HG03108 (cell line): ENCODE data around the gene NCKAP1.
"Not testable (repeated sequence)": the region's sequence is repeated elsewhere in the genome, so short reads cannot be mapped to it uniquely, and the experiment has no call there.

Experiments
- ATAC-seq: cut with Tn5 transposase; IDR thresholded peaks from one replicate; pipeline ENCODE4 v1.9.1; 2021; ENCODE audit warnings: moderate library complexity; ENCODE audit not compliant: unreplicated experiment

NCKAP1 gene

DNA sequence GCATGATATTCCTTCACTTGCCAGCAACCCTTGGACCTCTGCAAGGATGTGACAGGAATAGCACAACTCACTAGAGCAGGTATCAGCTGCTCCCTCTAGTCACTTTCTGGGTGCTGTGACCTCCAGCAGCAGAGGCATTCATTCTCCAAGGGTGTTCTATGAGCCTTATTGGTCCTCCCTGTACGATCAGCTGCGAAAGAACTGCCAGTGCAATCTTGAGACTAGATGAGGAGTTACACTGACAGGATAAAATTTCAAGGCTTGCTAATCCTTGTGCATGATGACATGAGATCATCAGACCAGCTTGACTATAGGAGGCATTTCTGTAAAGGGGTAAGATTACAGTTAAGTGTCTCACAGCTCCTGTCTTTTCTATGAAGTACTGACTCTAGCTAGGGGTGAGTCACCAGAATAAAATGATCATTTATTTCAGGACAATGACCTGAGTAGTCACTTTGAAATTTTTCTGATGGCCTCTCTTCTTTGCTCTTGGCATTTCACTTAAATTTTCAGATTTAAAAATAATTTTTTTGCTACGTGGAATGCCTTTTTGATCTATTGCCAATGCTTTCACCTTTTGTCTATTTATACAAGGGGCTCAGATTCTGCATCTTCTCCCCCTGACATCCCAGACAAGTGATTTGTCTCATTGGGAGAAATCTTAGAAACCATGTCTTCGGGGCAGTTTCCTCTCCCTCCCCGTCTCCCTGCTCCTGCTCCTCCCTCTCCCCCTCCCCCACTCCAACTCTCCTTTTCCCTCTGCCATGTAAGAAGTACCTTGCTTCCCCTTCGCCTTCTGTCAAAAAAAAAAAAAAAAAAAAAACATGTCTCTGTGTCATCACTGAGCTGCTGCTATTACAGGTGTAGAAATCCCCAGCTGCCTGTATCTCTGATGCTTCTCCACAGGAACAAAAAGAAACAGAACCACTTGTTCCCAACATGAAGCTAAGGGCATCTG is 122.6 kb downstream of the NCKAP1 start:
- ATAC-seq, result no peak

GRCh38 chr2:182914852-182915251 is 123.4 kb downstream of the NCKAP1 start:
- ATAC-seq, result no peak

- ATAC-seq, result no peak
Measured at GRCh38 chr2:182913064-182913463, 125.2 kb downstream of the NCKAP1 start.

- no peak for ATAC-seq
Measured at GRCh38 chr2:182912518-182912915, 125.7 kb downstream of the NCKAP1 start.

GRCh38 chr2:182911813-182912517 is 126.3 kb downstream of the NCKAP1 start:
- no peak for ATAC-seq

DNA sequence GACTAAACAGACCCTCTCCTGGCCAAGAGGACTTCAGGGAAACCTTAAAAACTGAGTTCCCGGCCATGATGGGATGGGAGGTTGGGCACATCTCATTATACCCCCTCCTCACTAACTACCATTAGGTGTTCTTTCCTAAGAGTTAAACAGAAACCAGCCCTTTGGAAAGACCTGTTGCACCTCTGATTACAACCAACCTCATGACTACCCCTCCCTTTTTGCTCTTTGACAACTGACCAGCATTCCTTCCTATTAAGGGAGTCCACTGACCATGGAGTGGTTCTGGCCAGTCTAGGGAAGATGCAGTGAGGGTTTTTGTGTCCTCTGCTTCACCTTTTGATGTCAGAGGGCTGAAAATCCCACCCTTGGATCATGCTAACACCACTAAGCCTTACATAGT is 127.3 kb downstream of the NCKAP1 start:
- ATAC-seq, result no peak

DNA sequence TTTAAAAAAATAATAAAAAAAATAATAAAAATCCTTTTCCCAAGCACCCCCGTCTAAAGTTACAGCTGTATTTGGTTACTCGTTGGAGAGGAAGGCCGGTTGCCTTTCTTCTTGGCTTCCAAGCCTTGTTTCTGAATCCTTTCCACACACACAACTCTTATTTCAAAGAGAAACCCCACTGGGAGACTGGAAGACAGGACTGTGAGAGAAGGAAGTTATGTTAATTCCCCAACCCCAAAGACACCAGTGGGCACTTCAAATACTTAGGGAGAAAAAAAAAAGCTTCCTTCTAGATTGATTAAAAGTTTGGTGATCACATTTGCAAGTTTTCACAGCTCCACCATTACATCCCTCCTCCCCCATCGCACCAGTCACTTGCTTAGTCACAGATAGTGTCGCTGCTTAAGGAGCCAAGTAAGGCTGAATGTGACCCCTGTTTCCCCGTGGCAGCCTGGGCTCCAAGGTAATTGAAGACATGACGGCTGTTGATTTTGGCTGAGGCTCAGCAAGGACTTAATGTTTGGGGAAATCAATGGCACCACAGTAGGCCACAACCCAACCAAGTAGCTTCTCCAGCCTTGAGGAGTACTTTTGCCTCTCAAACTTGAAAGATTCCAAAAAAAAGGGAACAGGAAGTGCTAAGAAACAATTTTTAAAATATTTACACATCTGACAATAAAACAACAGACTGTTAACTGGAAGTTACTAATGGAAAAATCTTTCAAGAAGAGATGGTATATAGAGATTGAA is 131.0 kb downstream of the NCKAP1 start:
- no peak for ATAC-seq

DNA sequence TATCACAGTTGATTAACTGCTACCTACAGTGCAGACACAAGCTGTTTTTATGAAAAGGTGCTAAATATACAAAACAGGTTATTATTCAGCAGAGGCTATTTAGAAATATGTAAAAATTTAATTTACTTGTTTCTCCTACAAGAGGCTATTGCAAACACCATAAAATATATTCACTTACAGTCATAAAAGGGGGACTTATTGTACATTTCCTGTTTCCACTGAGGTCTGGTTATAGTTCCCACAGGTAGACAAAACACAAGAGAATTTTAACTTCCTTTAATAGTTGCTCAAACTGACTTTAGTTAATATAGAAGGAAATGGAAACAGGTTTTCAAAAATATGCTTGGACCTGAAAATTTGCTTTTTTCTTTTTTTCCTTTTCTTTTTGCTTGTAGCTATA is 131.8 kb downstream of the NCKAP1 start:
- no peak for ATAC-seq

- no peak for ATAC-seq
Measured at GRCh38 chr2:182904844-182905243, 133.4 kb downstream of the NCKAP1 start.

GRCh38 chr2:182903566-182903965 is 134.7 kb downstream of the NCKAP1 start:
- ATAC-seq, result no peak

GRCh38 chr2:182901748-182902147 is 136.5 kb downstream of the NCKAP1 start:
- ATAC-seq, result no peak

- no peak for ATAC-seq
Measured at GRCh38 chr2:182898718-182899117, 139.5 kb downstream of the NCKAP1 start.

- ATAC-seq, result no peak
Measured at GRCh38 chr2:182897137-182897536, 141.1 kb downstream of the NCKAP1 start.

- no peak for ATAC-seq
Measured at GRCh38 chr2:182895798-182896197, 142.5 kb downstream of the NCKAP1 start.

GRCh38 chr2:182895169-182895568 is 143.1 kb downstream of the NCKAP1 start:
- no peak for ATAC-seq

DNA sequence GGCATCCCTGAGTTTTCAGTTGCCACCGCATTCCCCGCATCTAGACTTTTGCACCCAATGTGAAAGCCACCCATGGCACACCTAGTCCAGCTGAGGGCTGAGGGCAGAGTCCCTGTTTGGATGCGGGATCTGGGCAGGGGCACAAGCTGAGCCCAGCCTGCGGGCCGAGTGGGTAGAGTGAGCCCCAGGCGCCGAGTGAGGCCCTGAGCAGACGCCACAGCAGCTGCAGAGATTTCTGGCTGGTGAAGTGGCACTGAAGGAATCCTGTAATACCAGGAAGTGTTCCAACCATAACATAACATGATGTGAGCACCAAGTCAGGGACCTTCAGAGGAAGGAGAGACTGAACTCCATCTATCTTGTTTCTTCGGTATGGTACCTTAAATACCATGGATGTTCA is 144.1 kb downstream of the NCKAP1 start:
- no peak for ATAC-seq

GRCh38 chr2:182893666-182894065 is 144.6 kb downstream of the NCKAP1 start:
- ATAC-seq, result no peak

GRCh38 chr2:182893035-182893434 is 145.2 kb downstream of the NCKAP1 start:
- not testable (repeated sequence) for ATAC-seq

DNA sequence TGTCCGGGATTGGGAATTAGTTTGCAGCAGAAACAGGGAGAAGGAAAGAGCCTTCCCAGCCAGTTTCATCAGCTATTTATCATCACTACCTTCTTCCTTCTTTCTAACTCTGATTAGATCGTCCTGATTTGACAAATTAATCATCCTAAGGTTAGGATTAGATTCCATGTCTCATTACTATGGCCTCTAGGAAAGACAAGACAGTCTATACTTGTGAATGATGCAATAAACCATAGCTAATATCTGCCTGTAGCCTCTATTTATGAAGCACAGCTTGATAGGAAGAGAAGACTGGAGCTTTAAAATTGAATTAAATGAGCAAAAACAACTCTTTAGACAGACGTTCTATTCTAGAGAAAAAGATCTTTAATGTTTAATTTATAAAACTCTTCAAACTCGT is 146.6 kb downstream of the NCKAP1 start:
- ATAC-seq, result no peak

DNA sequence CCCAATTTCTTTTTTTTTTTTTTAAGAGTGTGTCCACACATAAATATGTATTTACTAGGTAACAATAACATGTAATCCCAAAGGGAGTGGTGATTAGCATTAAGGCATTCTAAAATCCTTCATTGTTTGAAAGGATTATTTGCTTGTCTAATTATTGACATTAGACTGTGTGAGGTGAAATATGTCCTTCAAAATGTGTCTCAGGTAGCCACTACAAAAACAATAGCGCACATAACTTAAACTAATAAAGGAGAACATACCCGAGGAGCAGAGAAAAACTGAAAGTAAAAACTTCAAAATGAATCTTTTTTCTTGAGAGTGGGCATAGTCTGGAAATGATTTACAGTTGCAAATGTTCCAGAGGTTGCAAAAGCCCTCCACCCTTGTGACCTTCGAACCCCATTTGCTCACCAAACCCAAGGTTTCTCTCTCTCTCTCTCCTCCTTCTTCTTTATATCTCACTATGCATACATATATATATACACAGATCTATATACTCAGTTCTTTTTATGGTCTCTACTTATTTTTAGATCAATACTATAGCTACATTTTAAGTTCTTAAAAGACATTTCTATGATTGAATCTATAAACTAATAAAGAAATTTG is 147.4 kb downstream of the NCKAP1 start:
- no peak for ATAC-seq

- no peak for ATAC-seq
Measured at GRCh38 chr2:182890305-182890704, 148.0 kb downstream of the NCKAP1 start.
